GM18951 (cell line): ENCODE results near the gene RPL11.
"Not testable (repeated sequence)": the region's sequence is repeated elsewhere in the genome, so short reads cannot be mapped to it uniquely, and the experiment has no call there.

ENCODE experiments used
- POLR2A ChIP-seq: IDR thresholded peaks from 4 replicates; pipeline ENCODE4 v1.6.1; 2011; ENCODE audit warnings: mild to moderate bottlenecking; ENCODE audit not compliant: insufficient read length, insufficient read depth; ENCODE audit errors: extremely low read depth
- in situ Hi-C: fragments of 300-500 bp; cut with MboI; formaldehyde crosslinking; loops from one replicate; pipeline ENCODE4 v1.12.0; 2022; ENCODE audit warnings: low sequenced_read_pairs, mixed read lengths, inconsistent platforms; ENCODE audit not compliant: unreplicated experiment

The RPL11 gene

DNA sequence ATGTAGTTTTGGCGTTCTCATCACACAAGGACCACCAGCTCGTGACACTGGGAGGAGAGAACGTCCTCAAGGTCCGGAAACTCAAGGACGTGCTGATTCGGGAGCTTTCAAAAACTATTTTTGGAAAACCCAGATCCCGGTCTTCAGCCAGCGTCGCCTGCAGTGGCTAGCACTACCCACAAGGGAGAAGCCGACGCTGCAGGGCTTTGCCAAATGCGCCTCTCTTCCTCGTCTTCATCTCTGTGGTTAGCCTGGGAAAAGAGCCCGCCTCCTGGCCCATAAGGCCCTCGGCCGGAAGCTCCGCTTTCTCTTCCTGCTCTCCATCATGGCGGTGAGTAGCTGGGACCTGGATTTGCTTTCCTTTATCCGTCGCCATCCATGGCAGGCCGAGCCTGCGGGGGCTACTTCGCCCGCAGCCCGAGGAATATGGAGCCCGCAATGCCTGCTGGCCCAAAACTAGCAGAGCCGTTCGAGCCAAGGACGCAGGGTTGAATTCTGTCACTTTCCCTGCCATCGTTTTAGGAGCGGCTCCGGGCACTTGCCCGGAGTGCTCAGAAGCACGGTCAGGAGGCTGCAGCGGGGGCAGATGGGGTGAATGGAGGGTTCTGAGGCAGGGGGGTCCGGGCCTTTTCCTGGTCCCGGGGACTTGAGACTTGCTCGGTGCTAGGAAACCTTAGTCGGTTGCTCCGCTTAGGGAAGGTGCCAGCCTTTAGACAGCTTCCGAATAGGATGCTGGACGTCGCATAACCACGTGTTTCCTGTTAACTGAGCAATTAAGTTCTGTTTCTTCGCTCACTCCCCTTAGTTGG lies at the start of gene RPL11:
TSS of gene RPL11 (plus strand) at position 308 of the 809 bp plus-strand sequence. CDS start at position 326, 18 bp downstream.
- in situ Hi-C loops, result loop anchor here (10.0 kb wide), 1 partner anchor 63 kb away; no protein-coding TSS in a partner anchor

DNA sequence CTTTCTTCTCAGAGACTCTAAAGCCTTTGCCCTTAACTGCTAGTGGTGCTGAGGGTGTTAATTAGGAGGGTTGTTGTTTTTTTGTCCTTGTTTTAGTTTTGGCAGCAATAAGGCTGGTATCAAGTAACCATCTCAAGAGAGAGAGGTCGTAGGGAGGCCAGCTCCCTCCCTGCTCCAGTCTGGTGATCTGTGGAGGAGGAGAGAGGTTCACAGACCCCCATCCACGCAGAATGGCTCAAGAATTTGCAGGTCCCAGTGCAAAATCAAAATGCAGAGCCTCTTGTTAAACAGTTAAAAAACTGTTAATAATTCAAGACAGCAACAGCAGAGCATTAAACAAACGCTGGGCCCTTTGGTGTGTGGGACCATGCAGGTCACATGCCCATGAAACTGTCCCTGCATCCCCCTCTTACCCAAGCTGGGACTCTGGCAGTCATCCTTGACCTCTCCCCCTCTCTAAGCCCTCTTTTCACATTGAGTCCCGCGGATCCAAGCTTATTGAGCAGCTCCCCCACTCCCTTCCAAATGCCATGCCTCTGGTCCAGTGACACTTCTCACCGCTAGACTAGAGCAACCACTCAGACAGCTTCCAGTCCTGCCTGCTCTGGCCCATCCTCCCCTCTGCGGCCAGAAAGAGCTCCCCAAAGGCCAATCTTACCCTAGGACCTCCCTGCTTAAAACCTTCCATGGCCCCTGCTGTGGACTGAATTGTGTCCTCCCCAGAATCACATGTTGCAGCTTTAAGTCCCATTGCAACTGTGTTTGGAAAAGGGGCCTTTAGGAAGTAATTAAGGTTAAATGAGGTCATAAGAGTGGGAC lies 47.7 kb upstream of the RPL11 start:
- in situ Hi-C loops, result no loop called here

More for the DNA sequence above, at the start of gene RPL11:
- TF ChIP-seq POLR2A, result peak; percentile 90

DNA sequence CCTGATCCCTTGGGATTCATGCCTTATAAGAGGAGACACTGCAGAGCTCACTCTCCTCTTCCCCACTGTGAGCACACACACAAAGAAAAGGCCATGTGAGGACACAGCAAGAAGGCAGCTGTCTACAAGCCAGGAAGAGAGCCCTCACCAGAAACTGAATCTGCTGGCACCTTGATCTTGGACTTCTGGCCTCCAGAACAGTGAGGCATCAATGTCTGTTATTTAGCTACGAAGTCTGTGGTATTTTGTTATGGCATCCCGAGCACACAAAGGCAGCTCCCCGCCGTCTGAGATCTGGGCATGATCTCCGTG lies 47.1 kb upstream of the RPL11 start:
- in situ Hi-C loops, result no loop called here
- TF ChIP-seq POLR2A, result no peak

More for the DNA sequence above, 47.7 kb upstream of the RPL11 start:
- no peak for TF ChIP-seq POLR2A

- in situ Hi-C loops, result no loop called here
- no peak for TF ChIP-seq POLR2A
Observed at GRCh38 chr1:23645338-23645737, 46.3 kb upstream of the RPL11 start.

GRCh38 chr1:23646091-23646490 lies 45.5 kb upstream of the RPL11 start:
- in situ Hi-C loops, result no loop called here
- TF ChIP-seq POLR2A, result no peak

GRCh38 chr1:23646541-23646940 lies 45.1 kb upstream of the RPL11 start:
- in situ Hi-C loops, result no loop called here
- no peak for TF ChIP-seq POLR2A

GRCh38 chr1:23648576-23648975 lies 43.0 kb upstream of the RPL11 start:
- in situ Hi-C loops, result no loop called here
- no peak for TF ChIP-seq POLR2A

GRCh38 chr1:23649157-23649556 lies 42.4 kb upstream of the RPL11 start:
- in situ Hi-C loops, result not testable (repeated sequence)

DNA sequence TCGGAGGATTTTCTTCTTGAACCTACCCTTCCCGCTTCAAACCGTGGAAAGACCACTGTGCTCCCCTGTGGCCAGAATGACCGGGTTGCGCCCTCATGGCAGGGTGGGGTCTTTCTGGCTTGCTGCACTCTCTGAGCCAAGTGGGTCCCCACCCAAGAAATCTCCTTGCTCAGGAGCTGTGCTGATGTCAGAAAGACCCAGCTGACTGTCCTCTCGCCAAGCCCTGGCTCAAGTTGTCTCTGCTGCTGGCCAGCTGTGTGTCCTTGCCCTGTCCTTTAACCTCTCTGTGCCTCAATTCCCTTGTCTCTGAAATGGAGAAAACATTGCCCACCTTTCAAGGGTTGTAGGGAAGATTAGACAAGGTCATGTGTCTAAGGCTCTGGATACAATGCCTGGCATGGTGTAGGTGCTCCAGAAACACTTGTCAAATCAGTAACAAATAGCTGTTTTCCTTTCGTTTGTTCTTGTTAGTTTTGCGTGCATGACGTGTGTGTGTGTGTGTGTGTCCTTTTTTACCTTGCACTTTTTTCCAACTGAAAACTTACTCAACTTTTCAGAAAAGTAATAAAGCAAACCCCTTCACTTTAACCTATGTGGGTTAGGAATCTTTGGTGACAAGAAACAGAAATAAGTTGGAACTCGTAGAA lies 41.1 kb upstream of the RPL11 start:
- in situ Hi-C loops, result no loop called here
- TF ChIP-seq POLR2A, result no peak

DNA sequence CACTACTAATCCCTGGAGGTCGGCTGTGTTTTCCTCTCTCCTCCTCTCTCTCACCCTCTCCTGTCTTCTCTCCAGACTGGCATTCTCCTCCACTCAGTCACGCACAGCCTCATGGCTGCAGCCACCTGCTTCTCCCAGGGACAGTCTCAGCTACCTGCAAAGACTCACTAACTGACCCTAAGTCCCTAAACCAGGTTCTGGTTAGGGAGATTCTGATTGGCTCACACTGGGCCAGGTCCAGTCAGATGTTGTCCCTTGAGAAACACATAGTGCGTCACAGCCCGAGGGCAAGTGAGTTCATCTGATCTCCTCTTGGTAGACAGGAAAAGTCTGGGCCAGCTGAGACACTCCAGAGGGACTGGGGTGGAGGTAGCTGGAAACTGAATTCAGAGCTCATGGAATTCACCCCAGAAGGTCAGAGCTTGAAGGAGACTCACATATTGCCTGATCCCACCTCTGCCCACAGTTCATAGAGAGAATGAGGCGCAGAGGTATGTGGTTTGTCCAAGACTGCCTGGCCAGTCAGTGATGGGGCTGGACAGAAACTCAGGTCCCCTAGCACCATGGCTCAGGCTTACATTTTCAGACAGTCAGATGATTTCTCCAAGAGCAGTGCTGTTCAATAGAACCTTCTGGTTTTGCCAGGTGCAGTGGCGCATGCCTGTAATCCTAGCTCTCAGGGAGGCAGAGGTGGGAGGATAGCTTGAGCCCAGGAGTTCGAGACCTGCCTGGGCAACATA lies 40.4 kb upstream of the RPL11 start:
- in situ Hi-C loops, result no loop called here
- no peak for TF ChIP-seq POLR2A

DNA sequence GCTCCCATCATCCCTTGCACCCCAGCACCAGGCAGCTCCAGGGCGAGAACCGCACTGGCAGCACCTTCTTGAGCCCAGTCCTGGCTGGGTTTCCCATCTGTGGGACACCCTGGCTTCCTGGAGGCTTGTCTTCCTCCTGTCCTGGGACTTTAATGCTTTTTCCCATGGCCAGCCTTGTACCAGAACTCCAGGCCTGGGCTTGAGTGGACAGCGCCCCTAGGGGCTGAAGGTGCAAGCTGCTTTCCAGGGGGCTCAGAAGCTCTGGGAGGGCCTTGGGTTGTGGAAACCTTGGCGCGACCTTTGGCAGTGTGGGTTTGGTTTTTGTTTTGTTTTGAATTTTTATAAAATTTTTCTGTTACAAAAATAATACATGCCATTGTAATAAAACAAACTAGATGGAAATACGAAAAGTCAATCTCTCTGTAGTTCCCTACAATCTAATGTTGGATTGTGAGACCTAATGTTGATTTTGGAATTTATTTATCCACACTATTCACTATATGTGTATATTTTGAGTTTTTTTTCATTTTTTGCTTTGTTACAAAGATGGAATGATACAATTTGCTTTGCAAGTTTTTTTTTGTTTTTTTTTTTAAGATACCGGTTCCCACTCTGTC lies 33.8 kb upstream of the RPL11 start:
- TF ChIP-seq POLR2A, result no peak
- in situ Hi-C loops, result no loop called here

DNA sequence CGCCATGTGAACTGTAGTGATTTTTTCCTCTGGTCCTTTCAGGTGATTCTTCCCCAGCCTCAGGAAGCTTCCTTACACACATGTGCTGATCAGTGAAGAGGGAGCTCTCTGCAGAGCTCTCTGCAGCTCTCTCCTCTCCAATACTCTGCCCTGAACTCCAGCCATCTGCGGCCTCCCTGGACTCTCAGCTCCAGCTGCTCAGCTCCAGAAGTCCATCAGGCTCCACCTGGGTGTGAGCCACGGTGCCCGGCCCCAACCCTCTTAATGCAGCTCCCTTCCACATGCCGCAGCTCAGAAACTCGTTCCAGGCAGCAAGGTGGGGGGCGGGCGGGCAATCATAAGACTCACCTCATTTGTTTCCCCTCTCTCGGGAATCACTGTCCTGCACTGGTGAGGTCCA lies 30.9 kb upstream of the RPL11 start:
- no peak for TF ChIP-seq POLR2A
- in situ Hi-C loops, result no loop called here
